Kidney tubule cell (primary cell): Measurements from ENCODE around the gene PSKH1.
A peak's percentile ranks its signal among the peaks of the same experiment; 100 is the strongest.

Experiments used
- DNase-seq: peaks from one replicate; pipeline ENCODE4 v3.0.0-alpha.2; 2018; ENCODE audit warnings: low spot score

Gene PSKH1

GRCh38 chr16:67865318-67865717, 27.7 kb upstream of the PSKH1 start:
- DNase-seq, result peak; percentile 35

- DNase-seq, result no peak
Observed at GRCh38 chr16:67868290-67868689, 24.8 kb upstream of the PSKH1 start.

- DNase-seq, result no peak
Observed at GRCh38 chr16:67869653-67870052, 23.4 kb upstream of the PSKH1 start.

- no peak for DNase-seq
Observed at GRCh38 chr16:67871256-67871655, 21.8 kb upstream of the PSKH1 start.

GRCh38 chr16:67872131-67872630, 20.9 kb upstream of the PSKH1 start:
- DNase-seq, result no peak

GRCh38 chr16:67872631-67873434, 20.2 kb upstream of the PSKH1 start, which contains the start of gene EDC4:
Gene EDC4, plus strand, starts transcription at chr16:67873052. Its CDS starts 210 bp downstream, at chr16:67873262.
- peak; percentile 88 for DNase-seq

- peak; percentile 22 for DNase-seq
Observed at GRCh38 chr16:67873435-67874370, 19.4 kb upstream of the PSKH1 start.

- no peak for DNase-seq
Observed at GRCh38 chr16:67874372-67874771, 18.7 kb upstream of the PSKH1 start.

GRCh38 chr16:67877064-67877463, 16.0 kb upstream of the PSKH1 start:
- DNase-seq, result no peak

GRCh38 chr16:67878232-67878631, 14.8 kb upstream of the PSKH1 start:
- DNase-seq, result no peak

- no peak for DNase-seq
Observed at GRCh38 chr16:67878846-67879245, 14.2 kb upstream of the PSKH1 start.

- no peak for DNase-seq
Observed at GRCh38 chr16:67879462-67879861, 13.6 kb upstream of the PSKH1 start.

- DNase-seq, result no peak
Observed at GRCh38 chr16:67879936-67880335, 13.1 kb upstream of the PSKH1 start.

- no peak for DNase-seq
Observed at GRCh38 chr16:67880584-67880983, 12.5 kb upstream of the PSKH1 start.

- no peak for DNase-seq
Observed at GRCh38 chr16:67881621-67882161, 11.4 kb upstream of the PSKH1 start.

GRCh38 chr16:67882374-67883145, 10.5 kb upstream of the PSKH1 start:
- DNase-seq, result no peak

- no peak for DNase-seq
Observed at GRCh38 chr16:67883146-67883871, 9.7 kb upstream of the PSKH1 start.

GRCh38 chr16:67883872-67884261, 9.2 kb upstream of the PSKH1 start:
- DNase-seq, result peak; percentile 53

GRCh38 chr16:67884684-67885083, 8.4 kb upstream of the PSKH1 start, which contains the start of gene NRN1L:
Gene NRN1L, plus strand, starts transcription at chr16:67884885. Its CDS starts 19 bp downstream, at chr16:67884904.
- peak; percentile 70 for DNase-seq

GRCh38 chr16:67885545-67885944, 7.5 kb upstream of the PSKH1 start:
- DNase-seq, result no peak

- no peak for DNase-seq
Observed at GRCh38 chr16:67885976-67886375, 7.1 kb upstream of the PSKH1 start.
